Cardiac muscle cell (in vitro differentiated cells and primary cell): ENCODE data around the gene CLDN9. TPM values are rescaled to one million over a fixed set of nuclear protein-coding genes. Genes with fewer than 3 reads are reported as not detected.

Experiments used
- DNase-seq, 2 donors: peaks; one replicate each; pipeline versions ENCODE4 v3.0.0 to v3.0.0-alpha.2; 2010 to 2017; ENCODE audit warnings: low read depth in 1 of 2, low spot score in 1 of 2
- H3K27ac ChIP-seq: fragments of 200-600 bp; sonication (generic); 2 replicates; pipeline ENCODE4 v1.5.1; 2016
- H3K27me3 ChIP-seq: fragments of 200-600 bp; sonication (generic); 2 replicates; pipeline ENCODE4 v1.6.0; 2016; ENCODE audit warnings: control low read depth
- H3K36me3 ChIP-seq: fragments of 200-600 bp; sonication (generic); 2 replicates; pipeline ENCODE4 v1.5.1; 2016; ENCODE audit warnings: control low read depth
- H3K4me1 ChIP-seq: fragments of 200-600 bp; sonication (generic); 2 replicates; pipeline ENCODE4 v1.8.1; 2017; ENCODE audit warnings: low read depth, mild to moderate bottlenecking, mixed run types
- H3K4me3 ChIP-seq: fragments of 200-600 bp; sonication (generic); 2 replicates; pipeline ENCODE4 v1.5.1; 2016; ENCODE audit warnings: mild to moderate bottlenecking
- H3K9me3 ChIP-seq: fragments of 200-600 bp; sonication (generic); 2 replicates; pipeline ENCODE4 v1.5.1; 2017; ENCODE audit warnings: low read depth, mild to moderate bottlenecking, control low read depth
- polyA plus RNA-seq: library from polyadenylated mRNA; unstranded; fragments of >200 nt; fragmentation: Nextera tagmentation; extraction: Ambion mirVana; gene quantifications from 2 replicates; pipeline ENCODE4 v1.2.1, GENCODE V29; 2016
- total RNA-seq: library from RNA; depleted of rRNA; stranded (reverse); fragments of >200 nt; gene quantifications from 2 replicates; pipeline ENCODE4 v1.2.3, GENCODE V29; 2016
- TF ChIP-seq, protein P1 (sequence below): IDR thresholded peaks from 2 replicates; pipeline ENCODE4 v1.5.1; 2012; ENCODE audit warnings: low read depth, mild to moderate bottlenecking, low read length

Gene CLDN9
- total and polyA plus RNA-seq, 2 experiments from 2014 or later = 6.3 to 8.5 TPM

DNA sequence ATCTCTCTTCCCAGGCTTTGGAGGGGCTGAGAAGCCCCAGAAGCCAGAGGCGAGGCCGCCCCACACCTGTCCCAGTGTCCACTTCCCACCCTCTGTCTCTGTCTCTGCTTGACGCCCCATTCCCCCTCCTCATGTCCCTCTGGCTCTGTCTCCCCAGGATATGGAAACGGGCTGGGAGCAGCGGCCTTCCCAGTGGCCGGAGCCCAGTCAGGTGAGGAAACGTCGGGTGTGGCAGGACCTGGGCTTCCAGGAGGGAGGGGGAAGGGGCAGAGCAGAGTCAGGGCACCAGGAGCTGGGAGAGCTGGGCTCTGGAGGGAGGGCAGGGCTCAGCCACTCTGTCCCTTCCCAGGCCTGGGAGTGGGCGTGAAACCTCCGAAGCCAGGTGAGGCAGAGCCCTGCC, 21.8 kb upstream of the CLDN9 start:
- H3K9me3 ChIP-seq = no peaks in the 10 kb centered on the region
- H3K27ac ChIP-seq = no peak overlapping the region
- peaks cover 15% of the 10 kb centered on the region for H3K4me1 ChIP-seq
- TF ChIP-seq, protein P1, sequence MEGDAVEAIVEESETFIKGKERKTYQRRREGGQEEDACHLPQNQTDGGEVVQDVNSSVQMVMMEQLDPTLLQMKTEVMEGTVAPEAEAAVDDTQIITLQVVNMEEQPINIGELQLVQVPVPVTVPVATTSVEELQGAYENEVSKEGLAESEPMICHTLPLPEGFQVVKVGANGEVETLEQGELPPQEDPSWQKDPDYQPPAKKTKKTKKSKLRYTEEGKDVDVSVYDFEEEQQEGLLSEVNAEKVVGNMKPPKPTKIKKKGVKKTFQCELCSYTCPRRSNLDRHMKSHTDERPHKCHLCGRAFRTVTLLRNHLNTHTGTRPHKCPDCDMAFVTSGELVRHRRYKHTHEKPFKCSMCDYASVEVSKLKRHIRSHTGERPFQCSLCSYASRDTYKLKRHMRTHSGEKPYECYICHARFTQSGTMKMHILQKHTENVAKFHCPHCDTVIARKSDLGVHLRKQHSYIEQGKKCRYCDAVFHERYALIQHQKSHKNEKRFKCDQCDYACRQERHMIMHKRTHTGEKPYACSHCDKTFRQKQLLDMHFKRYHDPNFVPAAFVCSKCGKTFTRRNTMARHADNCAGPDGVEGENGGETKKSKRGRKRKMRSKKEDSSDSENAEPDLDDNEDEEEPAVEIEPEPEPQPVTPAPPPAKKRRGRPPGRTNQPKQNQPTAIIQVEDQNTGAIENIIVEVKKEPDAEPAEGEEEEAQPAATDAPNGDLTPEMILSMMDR = no peak
- H3K4me3 ChIP-seq = no peak overlapping the region
- H3K36me3 ChIP-seq = no peaks in the 10 kb centered on the region
- no peak for DNase-seq
- no peaks in the 10 kb centered on the region for H3K27me3 ChIP-seq

DNA sequence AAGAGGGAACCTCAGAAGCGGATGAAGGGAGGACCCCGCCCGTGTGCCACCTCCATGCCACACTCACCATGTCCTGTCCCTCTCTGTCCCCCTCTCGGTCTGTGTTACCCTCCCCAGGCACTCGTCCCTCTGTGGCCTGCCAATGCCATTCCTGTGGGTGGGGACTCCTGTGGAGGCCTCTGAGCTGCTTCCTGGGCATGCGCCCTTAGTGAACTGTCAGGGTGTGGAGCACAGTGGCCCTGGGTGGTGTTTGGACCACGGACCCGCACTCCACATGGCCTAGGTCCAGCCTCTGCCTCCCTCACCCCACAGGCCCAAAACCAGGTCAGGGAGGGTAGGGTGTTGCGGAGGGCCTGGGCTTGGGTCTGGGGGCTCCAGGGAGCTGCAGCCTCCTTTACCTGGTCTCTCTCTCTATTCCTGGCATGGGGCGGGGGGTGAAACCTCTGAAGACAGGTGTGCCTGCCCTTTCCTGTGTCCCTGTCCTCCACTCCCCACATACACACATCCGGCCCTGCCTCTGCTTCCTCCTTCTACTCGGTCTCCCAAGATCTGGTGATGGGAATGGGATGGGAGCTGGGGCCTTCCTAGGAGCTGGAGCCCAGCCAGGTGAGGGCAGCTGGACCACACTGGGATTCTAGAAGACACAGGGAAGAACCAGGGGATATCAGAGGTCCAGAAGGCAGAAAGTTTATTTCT, 21.0 kb upstream of the CLDN9 start:
- Histone ChIP-seq H3K27me3 (no peaks in the 10 kb centered on the region), H3K4me3 (no peak overlapping the region), H3K36me3 (no peaks in the 10 kb centered on the region), H3K27ac (no peak overlapping the region), H3K4me1 (peaks cover 15% of the 10 kb centered on the region), H3K9me3 (no peaks in the 10 kb centered on the region)
- DNase-seq = no peak
- TF ChIP-seq, protein P1 = no peak

GRCh38 chr16:2992383-2993081, 20.2 kb upstream of the CLDN9 start:
- Histone ChIP-seq H3K4me3 (no peak overlapping the region), H3K27ac (no peak overlapping the region), H3K36me3 (no peaks in the 10 kb centered on the region), H3K27me3 (no peaks in the 10 kb centered on the region), H3K4me1 (peaks cover 11% of the 10 kb centered on the region), H3K9me3 (no peaks in the 10 kb centered on the region)
- no peak for DNase-seq
- TF ChIP-seq, protein P1 = no peak

DNA sequence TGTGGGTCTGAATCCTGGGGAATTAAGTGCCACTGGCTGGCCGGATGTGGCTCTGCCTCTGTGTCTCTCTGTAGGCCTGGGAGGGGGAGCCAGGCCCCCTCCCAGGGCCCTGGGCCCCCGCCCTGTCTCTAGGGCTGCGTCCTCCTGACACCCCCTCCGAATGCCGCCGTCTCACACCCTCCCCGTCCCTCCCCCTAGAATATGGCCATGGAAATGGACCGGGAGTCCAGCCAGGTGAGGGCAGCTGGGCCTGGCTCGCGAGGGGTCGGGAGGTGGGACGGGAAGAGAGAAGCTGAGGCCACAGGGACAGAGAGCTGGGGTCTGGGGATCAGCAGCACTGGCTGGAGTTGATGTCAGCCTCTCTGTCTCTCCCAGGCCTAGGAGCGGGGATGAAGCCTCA, 16.4 kb upstream of the CLDN9 start:
- no peak for DNase-seq
- TF ChIP-seq, protein P1 = no peak
- H3K27me3 ChIP-seq = no peaks in the 10 kb centered on the region
- no peak overlapping the region for H3K4me3 ChIP-seq
- no peaks in the 10 kb centered on the region for H3K4me1 ChIP-seq
- no peaks in the 10 kb centered on the region for H3K36me3 ChIP-seq
- no peak overlapping the region for H3K27ac ChIP-seq
- no peaks in the 10 kb centered on the region for H3K9me3 ChIP-seq

DNA sequence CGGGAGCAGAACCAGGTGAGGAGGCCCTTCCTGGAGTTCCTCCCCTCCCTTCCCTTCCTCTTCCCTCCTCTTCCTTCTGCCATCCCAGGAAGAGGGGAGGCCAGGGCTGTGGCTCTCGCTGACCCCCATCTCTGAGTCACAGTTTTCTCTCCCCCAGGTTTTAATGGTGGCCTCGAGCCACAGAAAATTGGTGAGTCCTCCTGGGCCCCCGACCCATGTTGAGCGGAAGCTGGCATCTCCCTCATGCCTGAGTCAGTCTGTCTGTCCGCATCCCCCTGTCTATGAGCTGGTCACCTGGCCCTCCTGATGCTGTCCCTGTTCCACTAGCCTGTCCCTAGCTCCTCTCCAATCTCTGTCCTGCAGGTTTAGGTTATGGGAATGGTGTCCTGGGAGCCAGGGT, 12.8 kb upstream of the CLDN9 start:
- Histone ChIP-seq H3K9me3 (no peaks in the 10 kb centered on the region), H3K27ac (no peak overlapping the region), H3K36me3 (no peaks in the 10 kb centered on the region), H3K27me3 (no peaks in the 10 kb centered on the region), H3K4me3 (no peak overlapping the region), H3K4me1 (peaks cover 2% of the 10 kb centered on the region)
- TF ChIP-seq, protein P1 = no peak
- no peak for DNase-seq
